GM08714 (cell line): ENCODE results near the gene KCTD3.

Experiments used
- H3K4me3 ChIP-seq: fragments of 200-500 bp; sonication (Bioruptor generic); 2 replicates; pipeline ENCODE4 v1.5.1; 2014; ENCODE audit warnings: mild to moderate bottlenecking, low read length, inconsistent platforms
- ZNF274 ChIP-seq: IDR thresholded peaks from 2 replicates; pipeline ENCODE4 v1.6.1; 2012; ENCODE audit warnings: mild to moderate bottlenecking, low read depth, low read length

Gene KCTD3

GRCh38 chr1:215566556-215567490 lies at the start of gene KCTD3:
KCTD3 (plus strand) TSS chr1:215567304; CDS start chr1:215567686, 382 bp downstream.
- TF ChIP-seq ZNF274, result no peak
- H3K4me3 ChIP-seq, result peak within 1 kb of the TSS; percentile 96

- TF ChIP-seq ZNF274, result no peak
- no peak overlapping the region for H3K4me3 ChIP-seq
Observed at GRCh38 chr1:215517441-215517891, 49.6 kb upstream of the KCTD3 start.

GRCh38 chr1:215518594-215518993 lies 48.5 kb upstream of the KCTD3 start:
- no peak for TF ChIP-seq ZNF274
- no peak overlapping the region for H3K4me3 ChIP-seq

GRCh38 chr1:215521279-215521678 lies 45.8 kb upstream of the KCTD3 start:
- no peak for TF ChIP-seq ZNF274
- no peak overlapping the region for H3K4me3 ChIP-seq

GRCh38 chr1:215523128-215523861 lies 43.8 kb upstream of the KCTD3 start:
- H3K4me3 ChIP-seq, result no peak overlapping the region
- TF ChIP-seq ZNF274, result no peak

GRCh38 chr1:215523906-215524305 lies 43.2 kb upstream of the KCTD3 start:
- no peak overlapping the region for H3K4me3 ChIP-seq
- no peak for TF ChIP-seq ZNF274

GRCh38 chr1:215526147-215526845 lies 40.8 kb upstream of the KCTD3 start:
- no peak for TF ChIP-seq ZNF274
- H3K4me3 ChIP-seq, result no peak overlapping the region

GRCh38 chr1:215526846-215527151 lies 40.3 kb upstream of the KCTD3 start:
- TF ChIP-seq ZNF274, result no peak
- H3K4me3 ChIP-seq, result no peak overlapping the region

- no peak for TF ChIP-seq ZNF274
- no peak overlapping the region for H3K4me3 ChIP-seq
Observed at GRCh38 chr1:215529111-215529510, 38.0 kb upstream of the KCTD3 start.

- no peak for TF ChIP-seq ZNF274
- no peak overlapping the region for H3K4me3 ChIP-seq
Observed at GRCh38 chr1:215529571-215529970, 37.5 kb upstream of the KCTD3 start.

GRCh38 chr1:215530401-215530984 lies 36.6 kb upstream of the KCTD3 start:
- TF ChIP-seq ZNF274, result no peak
- no peak overlapping the region for H3K4me3 ChIP-seq

- TF ChIP-seq ZNF274, result no peak
Observed at GRCh38 chr1:215539803-215540570, 27.1 kb upstream of the KCTD3 start.

GRCh38 chr1:215542301-215542700 lies 24.8 kb upstream of the KCTD3 start:
- no peak for TF ChIP-seq ZNF274
- no peak overlapping the region for H3K4me3 ChIP-seq

More at GRCh38 chr1:215539803-215540570, 27.1 kb upstream of the KCTD3 start:
- no peak overlapping the region for H3K4me3 ChIP-seq
